A673 (cell line): ENCODE data around the gene FBXL4. TPM values are rescaled to one million over a fixed set of nuclear protein-coding genes. Genes with fewer than 3 reads are reported as not detected.

Source experiments
- BruUV-seq: library from RNA; stranded (reverse); fragments of 400-500 nt; replicated peaks from 2 replicates; lab custom pipeline; 2021; lab: Mats Ljungman, UMichigan
- CTCF ChIA-PET: fragments of 300-600 bp; sonication (Branson Sonifier 250); formaldehyde crosslinking; loops from one replicate; lab custom pipeline; 2022; ENCODE audit warnings: antibody characterized with exemption; lab: Charles Lee
- POLR2A ChIA-PET: fragments of 300-600 bp; sonication (Branson Sonifier 250); formaldehyde crosslinking; loops from one replicate; lab custom pipeline; 2022; ENCODE audit warnings: antibody characterized with exemption; ENCODE audit not compliant: low non-redundant PET; lab: Charles Lee
- DNase-seq: peaks from one replicate; pipeline ENCODE4 v3.0.0-alpha.2; 2015; ENCODE audit warnings: low spot score
- H3K27ac ChIP-seq: fragments of 200-600 bp; sonication (generic); 2 replicates; pipeline ENCODE4 v1.5.1; 2016; ENCODE audit warnings: mixed run types, low read depth, mild to moderate bottlenecking, mixed read lengths, antibody characterized with exemption, low read length; ENCODE audit not compliant: poor library complexity, severe bottlenecking
- H3K27me3 ChIP-seq: fragments of 200-600 bp; sonication (generic); replicated peaks from 2 replicates; pipeline ENCODE4 v1.6.1; 2017; ENCODE audit warnings: mixed run types, low read depth, mild to moderate bottlenecking, mixed read lengths, antibody characterized with exemption, low read length; ENCODE audit not compliant: insufficient read depth, poor library complexity
- H3K36me3 ChIP-seq: fragments of 200-600 bp; sonication (generic); 2 replicates; pipeline ENCODE4 v1.6.1; 2016; ENCODE audit warnings: mixed run types, mild to moderate bottlenecking, mixed read lengths, antibody characterized with exemption, low read length; ENCODE audit not compliant: insufficient read depth, poor library complexity, severe bottlenecking
- H3K4me1 ChIP-seq: fragments of 200-600 bp; sonication (generic); 2 replicates; pipeline ENCODE4 v1.6.1; 2017; ENCODE audit warnings: mixed run types, mild to moderate bottlenecking, mixed read lengths, antibody characterized with exemption, low read length; ENCODE audit not compliant: insufficient read depth, poor library complexity, severe bottlenecking
- H3K4me3 ChIP-seq: fragments of 200-600 bp; sonication (generic); 2 replicates; pipeline ENCODE4 v1.5.1; 2016; ENCODE audit warnings: low read depth, mixed run types, mild to moderate bottlenecking, mixed read lengths, low read length; ENCODE audit not compliant: poor library complexity, severe bottlenecking
- H3K9me3 ChIP-seq: fragments of 200-600 bp; sonication (generic); 2 replicates; pipeline ENCODE4 v1.6.1; 2016; ENCODE audit warnings: mixed run types, low read depth, mild to moderate bottlenecking, mixed read lengths, antibody characterized with exemption, low read length; ENCODE audit not compliant: poor library complexity, severe bottlenecking
- CTCF ChIP-seq: fragments of 300-800, 200-600 bp; sonication (generic); conservative IDR thresholded peaks from 2 replicates; pipeline ENCODE4 v1.5.1; 2017; ENCODE audit warnings: low read depth, mild to moderate bottlenecking, antibody characterized with exemption, low read length, moderate library complexity, mixed read lengths
- EZH2 ChIP-seq: fragments of 200-600 bp; sonication (generic); IDR thresholded peaks from 2 replicates; pipeline ENCODE4 v1.6.1; 2017; ENCODE audit warnings: borderline replicate concordance, low read depth, mild to moderate bottlenecking, mixed read lengths, antibody characterized with exemption, low read length; ENCODE audit not compliant: poor library complexity, severe bottlenecking
- intact Hi-C: fragments of 100-400 bp; cut with micrococcal nuclease; formaldehyde crosslinking; loops from one replicate; pipeline ENCODE4 v1.10.0; 2022; ENCODE audit not compliant: unreplicated experiment
- total RNA-seq: library from RNA; stranded (reverse); gene quantifications from 2 replicates; pipeline ENCODE4 v1.2.3, GENCODE V29; 2021

The FBXL4 gene
- total RNA-seq, 1 experiment from 2014 or later: 13.2 TPM

GRCh38 chr6:98905759-98906158 is 42.0 kb downstream of the FBXL4 start:
- H3K4me3 ChIP-seq: no peak overlapping the region
- CTCF ChIA-PET: no interaction called here
- no peak overlapping the region for H3K27ac ChIP-seq
- no peaks in the 10 kb centered on the region for H3K4me1 ChIP-seq
- peaks cover 4% of the 10 kb centered on the region for H3K36me3 ChIP-seq
- no peak for TF ChIP-seq EZH2
- no peak for TF ChIP-seq CTCF
- DNase-seq: no peak
- H3K9me3 ChIP-seq: no peaks in the 10 kb centered on the region
- intact Hi-C loops: no loop called here
- H3K27me3 ChIP-seq: no peaks in the 10 kb centered on the region
- no TSS peak for BruUV-seq
- POLR2A ChIA-PET: no interaction called here

- H3K4me3 ChIP-seq: no peak overlapping the region
- intact Hi-C loops: no loop called here
- TF ChIP-seq EZH2 (no peak), CTCF (no peak)
- ChIA-PET POLR2A (no interaction called here), CTCF (no interaction called here)
- no TSS peak for BruUV-seq
- H3K9me3 ChIP-seq: no peaks in the 10 kb centered on the region
- H3K27ac ChIP-seq: no peak overlapping the region
- no peaks in the 10 kb centered on the region for H3K4me1 ChIP-seq
- peak; percentile 4 for DNase-seq
- peaks cover 11% of the 10 kb centered on the region for H3K36me3 ChIP-seq
- H3K27me3 ChIP-seq: no peaks in the 10 kb centered on the region
These were observed 43.6 kb downstream of the FBXL4 start for GRCh38 chr6:98904096-98904495.

- Histone ChIP-seq H3K4me3 (no peak overlapping the region), H3K27ac (no peak overlapping the region), H3K9me3 (no peaks in the 10 kb centered on the region), H3K4me1 (no peaks in the 10 kb centered on the region), H3K36me3 (peaks cover 20% of the 10 kb centered on the region), H3K27me3 (no peaks in the 10 kb centered on the region)
- TF ChIP-seq EZH2 (no peak), CTCF (no peak)
- CTCF ChIA-PET: no interaction called here
- POLR2A ChIA-PET: no interaction called here
- no peak for DNase-seq
- intact Hi-C loops: no loop called here
- no TSS peak for BruUV-seq
These were observed 47.0 kb downstream of the FBXL4 start for GRCh38 chr6:98900706-98901105.
